ENCODE results near the gene EMILIN2. TPM values are rescaled to one million over a fixed set of nuclear protein-coding genes. Genes with fewer than 3 reads are reported as not detected.
"Not testable (repeated sequence)": the region's sequence is repeated elsewhere in the genome, so short reads cannot be mapped to it uniquely, and the experiment has no call there.

Gene EMILIN2
- total RNA-seq, 1 experiment from 2014 or later, result 16.4 TPM

DNA sequence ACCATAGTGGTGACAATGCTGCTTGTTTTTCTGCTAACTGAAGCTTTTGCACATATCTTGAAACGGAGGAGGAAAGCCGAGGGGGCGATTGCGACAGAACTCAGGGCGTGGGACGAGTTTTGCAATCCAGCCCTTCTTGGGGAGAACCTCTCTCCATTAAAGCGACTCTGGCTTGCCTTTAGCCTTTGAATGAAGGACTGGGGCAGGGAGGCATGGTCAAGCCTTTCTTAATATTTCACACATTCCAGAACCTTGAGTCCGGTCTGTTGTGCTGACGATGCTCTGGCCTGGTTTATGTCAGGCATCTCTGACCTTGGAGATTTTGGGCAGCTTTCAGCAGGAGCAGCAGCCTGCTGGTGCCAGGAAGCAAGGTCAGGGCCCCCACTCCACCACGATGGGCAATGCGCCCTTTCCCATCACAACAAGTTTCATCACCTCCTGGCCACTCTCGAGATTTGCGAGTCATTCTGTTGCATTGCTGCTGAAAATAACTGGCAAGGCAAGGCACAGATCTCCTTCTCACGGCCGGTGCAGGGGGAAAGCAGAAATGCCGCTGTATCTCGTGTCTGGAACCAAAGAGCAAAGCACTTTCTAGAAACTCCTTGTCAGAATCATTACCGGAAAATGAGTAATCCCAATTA is 10.8 kb downstream of the EMILIN2 start:
- in situ Hi-C loops (cut with HindIII; ENCODE audit: low pct_unique_long_range_greater_than_20kb, low sequenced_read_pairs), result no loop called here
- no peak for DNase-seq (ENCODE audit: low read depth, low spot score)

DNA sequence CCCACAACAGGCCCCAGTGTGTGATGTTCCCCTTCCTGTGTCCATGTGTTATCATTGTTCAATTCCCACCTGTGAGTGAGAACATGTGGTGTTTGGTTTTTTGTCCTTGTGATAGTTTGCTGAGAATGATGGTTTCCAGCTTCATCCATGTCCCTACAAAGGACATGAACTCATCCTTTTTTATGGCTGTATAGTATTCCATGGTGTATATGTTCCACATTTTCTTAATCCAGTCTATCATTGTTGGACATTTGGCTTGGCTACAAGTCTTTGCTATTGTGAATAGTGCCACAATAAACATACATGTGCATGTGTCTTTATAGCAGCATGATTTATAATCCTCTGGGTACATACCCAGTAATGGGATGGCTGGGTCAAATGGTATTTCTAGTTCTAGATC is 13.6 kb downstream of the EMILIN2 start:
- DNase-seq (ENCODE audit: low read depth, low spot score); in situ Hi-C loops (cut with HindIII; ENCODE audit: low pct_unique_long_range_greater_than_20kb, low sequenced_read_pairs): not testable (repeated sequence)

DNA sequence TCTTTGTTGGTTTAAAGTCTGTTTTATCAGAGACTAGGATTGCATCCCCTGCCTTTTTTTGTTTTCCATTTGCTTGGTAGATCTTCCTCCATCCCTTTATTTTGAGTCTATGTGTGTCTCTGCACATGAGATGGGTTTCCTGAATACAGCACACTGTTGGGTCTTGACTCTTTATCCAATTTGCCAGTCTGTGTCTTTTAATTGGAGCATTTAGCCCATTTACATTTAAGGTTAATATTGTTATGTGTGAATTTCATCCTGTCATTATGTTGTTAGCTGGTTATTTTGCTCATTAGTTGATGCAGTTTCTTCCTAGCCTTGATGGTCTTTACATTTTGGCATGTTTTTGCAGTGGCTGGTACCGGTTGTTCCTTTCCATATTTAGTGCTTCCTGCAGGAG is 17.2 kb downstream of the EMILIN2 start:
- DNase-seq (ENCODE audit: low read depth, low spot score); in situ Hi-C loops (cut with HindIII; ENCODE audit: low pct_unique_long_range_greater_than_20kb, low sequenced_read_pairs): not testable (repeated sequence)

DNA sequence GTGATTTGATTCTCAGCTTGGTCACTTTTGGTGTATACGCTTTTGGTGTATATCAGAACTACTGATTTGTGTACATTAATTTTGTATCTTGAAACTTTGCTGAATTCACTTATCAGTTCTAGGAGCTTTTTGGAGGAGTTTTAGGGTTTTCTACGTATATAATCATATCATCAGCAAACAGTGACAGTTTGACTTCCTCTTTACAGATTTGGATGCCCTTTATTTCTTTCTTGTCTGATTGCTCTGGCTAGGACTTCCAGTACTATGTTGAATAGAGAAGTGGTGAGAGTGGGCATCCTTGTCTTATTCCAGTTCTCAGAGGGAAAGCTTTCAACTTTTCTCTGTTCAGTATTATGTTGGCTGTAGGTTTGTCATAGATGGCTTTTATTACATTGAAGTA is 19.7 kb downstream of the EMILIN2 start:
- in situ Hi-C loops (cut with HindIII; ENCODE audit: low pct_unique_long_range_greater_than_20kb, low sequenced_read_pairs), result not testable (repeated sequence)

DNA sequence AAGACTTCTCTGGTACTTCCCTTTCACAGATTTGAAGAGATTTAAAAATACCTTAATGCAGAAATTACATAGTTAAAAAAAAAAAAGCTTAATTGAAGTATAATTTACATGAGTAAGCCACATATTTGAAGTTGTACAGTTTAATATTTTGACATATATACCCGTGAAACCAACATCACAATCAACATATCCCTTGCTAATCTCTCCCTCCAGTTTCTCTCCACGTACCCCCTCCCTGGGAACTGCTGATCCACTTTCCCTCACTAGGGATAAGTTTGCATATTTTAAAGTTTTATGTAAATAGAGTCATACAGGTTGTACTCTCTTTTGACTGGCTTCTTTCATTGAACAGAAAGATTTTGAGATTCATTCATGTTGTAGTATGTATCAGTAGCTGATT is 22.4 kb downstream of the EMILIN2 start:
- no peak for DNase-seq (ENCODE audit: low read depth, low spot score)
- in situ Hi-C loops (cut with HindIII; ENCODE audit: low pct_unique_long_range_greater_than_20kb, low sequenced_read_pairs), result no loop called here

More for the DNA sequence above, 19.7 kb downstream of the EMILIN2 start:
- DNase-seq (ENCODE audit: low read depth, low spot score), result not testable (repeated sequence)

DNA sequence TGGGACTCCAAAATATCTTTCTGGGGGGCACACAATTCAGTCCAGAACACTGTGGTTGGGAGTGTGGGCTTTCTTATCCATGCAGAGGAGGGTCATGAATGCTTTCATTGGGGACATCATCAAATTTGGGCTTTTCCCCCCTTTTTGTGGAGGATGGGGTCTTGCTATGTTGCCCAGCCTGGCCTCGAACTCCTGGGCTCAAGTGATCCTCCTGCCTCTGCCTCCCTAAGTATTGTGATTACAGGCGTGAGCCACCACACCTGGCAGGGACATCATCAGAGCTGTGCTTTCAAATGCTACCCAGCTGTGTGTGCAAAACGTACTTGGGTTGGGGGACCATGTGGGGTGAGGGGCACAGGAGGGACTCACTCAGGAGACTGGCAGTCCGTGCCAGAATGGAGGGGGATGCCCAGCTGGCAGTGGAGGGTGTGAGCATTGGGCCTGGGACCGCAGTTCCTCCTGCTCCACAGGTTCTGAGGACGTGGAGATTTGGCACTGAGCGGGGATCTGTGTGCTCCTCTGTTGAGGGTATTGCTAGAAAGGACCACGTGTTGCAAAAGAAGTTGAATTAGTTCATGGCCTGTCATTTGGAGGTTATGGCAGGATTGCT is 24.4 kb downstream of the EMILIN2 start:
- in situ Hi-C loops (cut with HindIII; ENCODE audit: low pct_unique_long_range_greater_than_20kb, low sequenced_read_pairs), result no loop called here
- no peak for DNase-seq (ENCODE audit: low read depth, low spot score)

DNA sequence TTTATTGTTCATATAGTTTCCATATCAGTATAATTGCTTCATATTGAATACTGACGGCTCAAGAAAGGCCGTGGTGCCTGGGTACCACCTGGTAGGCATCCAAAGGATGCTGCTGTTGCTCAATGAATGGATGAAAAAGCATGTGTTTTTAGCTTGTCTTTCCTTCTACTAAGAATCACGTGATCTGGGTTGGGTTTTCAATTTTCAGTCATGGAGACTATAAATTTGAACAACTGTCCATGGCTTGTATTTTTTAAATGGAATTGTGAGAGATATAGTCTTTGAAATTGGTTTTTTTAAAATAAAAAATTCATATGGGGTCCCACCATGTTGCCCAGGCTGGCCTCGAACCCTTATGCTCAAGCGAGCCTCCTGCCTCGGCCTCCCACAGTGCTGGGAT is 25.3 kb downstream of the EMILIN2 start:
- in situ Hi-C loops (cut with HindIII; ENCODE audit: low pct_unique_long_range_greater_than_20kb, low sequenced_read_pairs), result no loop called here
- no peak for DNase-seq (ENCODE audit: low read depth, low spot score)

DNA sequence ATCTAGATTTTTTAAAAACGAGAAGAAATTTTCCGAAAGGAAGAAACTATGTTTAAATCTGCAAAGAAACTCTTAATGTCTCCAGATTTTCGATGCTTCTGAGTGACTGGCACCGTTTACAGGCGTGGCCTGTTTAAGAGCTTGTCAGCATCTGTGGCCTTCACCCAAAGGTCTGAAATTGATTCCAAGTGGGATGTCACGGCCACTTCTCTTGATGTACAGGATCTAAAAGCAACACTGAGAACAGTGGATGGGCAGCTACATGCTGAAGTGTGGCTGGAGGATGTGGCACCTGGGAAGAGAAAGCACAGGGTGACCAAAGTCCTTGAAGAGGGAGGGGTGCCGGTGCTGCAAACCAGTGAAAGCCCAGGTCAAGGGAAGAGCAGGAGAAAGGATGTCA is 28.0 kb downstream of the EMILIN2 start:
- in situ Hi-C loops (cut with HindIII; ENCODE audit: low pct_unique_long_range_greater_than_20kb, low sequenced_read_pairs), result no loop called here
- DNase-seq (ENCODE audit: low read depth, low spot score), result no peak

DNA sequence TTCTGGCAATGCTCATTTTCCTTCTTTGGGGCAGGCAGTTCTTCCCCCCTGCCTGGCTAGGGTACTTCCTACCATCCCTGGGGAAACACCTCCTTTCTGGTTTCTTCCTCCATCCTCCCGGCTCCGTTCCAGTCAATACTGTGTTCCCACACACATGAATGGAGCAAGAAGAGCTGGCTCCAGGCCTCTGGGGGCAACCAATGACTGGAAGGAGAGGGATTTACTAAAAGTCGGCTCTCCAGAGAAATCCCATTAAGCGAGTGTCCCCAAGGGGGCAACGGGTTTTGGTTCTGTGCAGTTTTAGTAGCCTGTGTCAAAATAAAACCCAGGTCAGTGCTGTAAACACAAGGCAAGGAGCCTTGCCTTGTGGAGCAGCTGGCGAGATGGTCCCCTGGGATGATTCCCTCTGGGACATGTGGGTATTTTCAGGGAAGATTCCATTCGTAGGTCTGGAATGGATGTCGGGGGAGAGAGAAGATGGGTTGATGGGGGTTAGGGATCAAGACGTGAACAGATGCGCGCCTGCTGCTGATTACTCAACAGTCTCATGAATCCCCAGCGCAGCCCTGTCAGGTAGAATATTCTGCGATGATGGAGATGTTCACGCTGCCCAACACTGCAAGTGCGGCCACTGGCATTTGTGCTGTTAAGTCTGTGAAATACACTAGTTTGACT is 32.0 kb downstream of the EMILIN2 start:
- DNase-seq (ENCODE audit: low read depth, low spot score), result no peak
- in situ Hi-C loops (cut with HindIII; ENCODE audit: low pct_unique_long_range_greater_than_20kb, low sequenced_read_pairs), result no loop called here

DNA sequence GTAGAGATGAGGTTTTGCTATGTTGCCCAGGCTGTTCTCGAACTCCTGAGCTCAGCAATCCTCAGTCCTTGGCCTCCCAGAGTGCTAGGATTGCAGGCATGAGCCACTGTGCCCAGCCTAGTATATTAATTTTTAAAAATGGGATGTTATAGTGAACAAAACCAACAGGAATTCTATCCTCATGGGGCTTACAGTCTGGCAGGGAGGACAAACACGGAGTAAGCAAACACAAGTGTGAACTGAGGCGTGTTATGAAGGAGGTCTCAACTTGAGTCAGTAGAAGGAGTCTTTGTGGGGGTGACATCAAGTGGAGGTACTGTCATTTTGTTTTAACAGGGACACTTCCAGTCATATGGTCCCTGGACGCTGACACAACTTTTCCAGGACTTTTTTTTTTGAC is 33.1 kb downstream of the EMILIN2 start:
- in situ Hi-C loops (cut with HindIII; ENCODE audit: low pct_unique_long_range_greater_than_20kb, low sequenced_read_pairs), result no loop called here
- DNase-seq (ENCODE audit: low read depth, low spot score), result no peak

DNA sequence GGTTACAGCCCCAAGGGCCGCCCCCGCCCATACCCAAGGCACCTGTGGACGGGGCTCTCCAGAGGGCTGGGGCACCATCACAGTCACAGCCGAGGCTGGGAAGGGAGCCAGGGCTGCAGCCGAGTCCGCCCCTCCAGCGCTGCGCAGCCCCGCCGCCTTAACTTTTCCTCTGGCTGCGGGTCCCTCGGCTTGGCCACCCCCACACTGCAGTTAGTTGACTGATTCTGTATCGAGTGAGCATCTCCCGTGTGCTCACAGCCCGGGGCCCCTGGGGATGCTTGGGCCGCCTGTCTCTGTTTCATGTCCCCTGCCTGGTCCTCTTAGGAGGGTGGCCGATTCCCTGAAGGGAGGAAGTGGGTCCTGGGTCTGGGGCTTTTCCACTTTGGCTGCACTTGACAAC is 33.7 kb downstream of the EMILIN2 start:
- DNase-seq (ENCODE audit: low read depth, low spot score), result no peak
- in situ Hi-C loops (cut with HindIII; ENCODE audit: low pct_unique_long_range_greater_than_20kb, low sequenced_read_pairs), result no loop called here

DNA sequence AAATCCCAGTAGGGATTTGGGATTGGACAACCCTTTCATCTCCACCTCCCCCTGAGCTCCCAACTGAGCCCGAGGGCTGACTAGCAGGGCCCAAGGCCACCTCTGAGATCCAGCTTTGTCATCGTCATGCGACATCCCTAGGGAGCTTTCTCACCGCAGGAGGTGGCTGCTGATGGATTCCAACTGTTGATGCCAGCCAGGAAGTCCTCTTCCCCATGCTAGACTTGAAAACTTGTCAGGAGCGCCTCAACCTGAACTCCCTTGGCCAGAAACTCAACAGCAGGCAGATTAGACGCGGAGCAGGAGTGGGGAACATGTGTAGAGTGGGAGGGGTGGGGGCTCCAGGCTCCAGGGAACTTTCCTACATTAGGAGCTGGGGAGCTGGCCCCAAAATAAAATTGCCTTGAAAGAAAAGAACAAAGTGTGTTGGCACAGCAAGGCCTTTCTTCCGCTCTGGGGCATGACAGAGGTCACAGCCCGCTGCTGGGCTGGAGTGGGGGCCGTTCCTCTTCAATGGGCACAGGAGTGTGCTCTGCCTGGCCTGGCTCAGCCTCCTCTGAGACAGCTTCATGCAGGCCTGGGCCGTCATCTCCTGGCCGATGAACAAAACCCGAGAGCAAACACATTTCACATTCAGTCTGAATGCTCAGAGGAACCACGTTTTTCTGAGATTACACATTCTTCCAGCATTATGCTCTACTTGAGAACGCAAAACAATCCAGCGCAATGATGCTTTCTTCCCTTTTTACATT is 34.5 kb downstream of the EMILIN2 start:
- no peak for DNase-seq (ENCODE audit: low read depth, low spot score)
- in situ Hi-C loops (cut with HindIII; ENCODE audit: low pct_unique_long_range_greater_than_20kb, low sequenced_read_pairs), result no loop called here

DNA sequence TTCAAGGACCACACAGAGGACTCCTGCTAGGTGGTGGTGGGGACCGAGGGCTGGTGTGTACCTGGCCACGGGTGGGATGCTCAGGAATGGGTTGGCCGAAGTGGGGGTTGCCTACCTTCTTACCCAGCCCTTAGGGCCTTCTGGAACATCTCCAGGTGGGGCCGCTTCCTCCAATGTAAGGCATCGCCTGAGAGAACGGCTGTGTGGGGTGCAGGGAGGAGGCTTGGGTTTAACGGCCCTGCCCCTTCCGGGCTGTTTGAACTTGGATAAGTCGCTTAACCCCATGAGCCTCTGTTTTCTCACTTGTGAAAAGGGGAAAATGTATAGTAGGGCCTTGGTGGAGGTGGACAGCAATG is 35.0 kb downstream of the EMILIN2 start:
- DNase-seq (ENCODE audit: low read depth, low spot score), result no peak
- in situ Hi-C loops (cut with HindIII; ENCODE audit: low pct_unique_long_range_greater_than_20kb, low sequenced_read_pairs), result no loop called here

DNA sequence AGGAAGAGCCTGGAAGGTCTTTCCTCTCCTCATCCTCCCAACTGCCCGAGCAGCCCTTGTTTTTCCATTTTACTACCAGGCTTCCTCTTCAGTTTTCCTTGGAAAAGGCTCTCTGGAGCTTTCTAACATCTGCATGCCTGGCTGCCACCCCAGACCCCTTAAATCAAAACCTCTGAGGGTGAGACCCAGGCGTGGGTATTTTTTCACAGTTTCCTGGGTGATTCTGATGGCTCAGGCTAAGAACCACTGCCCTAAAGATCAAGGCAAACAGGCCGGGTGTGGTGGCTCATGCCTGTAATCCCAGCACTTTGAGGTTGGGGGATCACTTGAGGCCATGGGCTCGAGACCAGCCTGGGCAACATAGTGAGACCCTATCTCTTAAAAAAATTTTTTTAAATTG is 35.4 kb downstream of the EMILIN2 start:
- in situ Hi-C loops (cut with HindIII; ENCODE audit: low pct_unique_long_range_greater_than_20kb, low sequenced_read_pairs), result no loop called here
- no peak for DNase-seq (ENCODE audit: low read depth, low spot score)

DNA sequence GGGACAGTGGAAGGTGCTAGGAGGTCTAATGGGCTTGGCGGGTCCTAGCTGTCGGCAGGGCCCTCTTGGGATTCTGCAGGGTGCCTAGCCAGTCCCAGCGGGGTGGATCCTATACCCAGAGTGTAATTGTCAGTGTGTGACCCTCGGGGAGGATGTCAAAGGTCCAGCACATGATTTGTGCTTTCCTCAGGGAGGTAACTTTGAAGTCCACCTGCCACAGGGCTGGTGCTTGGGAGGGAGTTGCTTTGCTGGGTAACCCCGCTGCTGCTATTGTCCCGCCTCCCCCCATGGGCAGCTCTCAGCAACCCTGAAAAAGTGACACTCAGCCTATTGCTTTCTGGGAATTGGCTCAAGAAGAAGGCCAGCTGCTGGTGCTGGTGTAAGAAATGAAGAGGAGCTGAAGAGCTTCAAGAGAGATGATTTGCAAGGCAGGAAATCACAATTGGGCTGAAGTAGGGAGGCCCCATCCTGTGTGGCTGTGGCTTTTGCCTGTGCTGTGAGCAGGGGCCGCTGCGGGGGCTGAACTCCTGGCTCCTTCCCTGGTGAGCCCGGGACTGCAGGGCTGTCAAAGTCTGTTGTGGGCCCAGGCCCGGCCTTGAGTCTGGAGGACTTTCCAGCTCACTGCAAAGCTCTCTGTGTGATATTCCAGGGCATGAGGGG is 36.4 kb downstream of the EMILIN2 start:
- in situ Hi-C loops (cut with HindIII; ENCODE audit: low pct_unique_long_range_greater_than_20kb, low sequenced_read_pairs), result no loop called here
- no peak for DNase-seq (ENCODE audit: low read depth, low spot score)

DNA sequence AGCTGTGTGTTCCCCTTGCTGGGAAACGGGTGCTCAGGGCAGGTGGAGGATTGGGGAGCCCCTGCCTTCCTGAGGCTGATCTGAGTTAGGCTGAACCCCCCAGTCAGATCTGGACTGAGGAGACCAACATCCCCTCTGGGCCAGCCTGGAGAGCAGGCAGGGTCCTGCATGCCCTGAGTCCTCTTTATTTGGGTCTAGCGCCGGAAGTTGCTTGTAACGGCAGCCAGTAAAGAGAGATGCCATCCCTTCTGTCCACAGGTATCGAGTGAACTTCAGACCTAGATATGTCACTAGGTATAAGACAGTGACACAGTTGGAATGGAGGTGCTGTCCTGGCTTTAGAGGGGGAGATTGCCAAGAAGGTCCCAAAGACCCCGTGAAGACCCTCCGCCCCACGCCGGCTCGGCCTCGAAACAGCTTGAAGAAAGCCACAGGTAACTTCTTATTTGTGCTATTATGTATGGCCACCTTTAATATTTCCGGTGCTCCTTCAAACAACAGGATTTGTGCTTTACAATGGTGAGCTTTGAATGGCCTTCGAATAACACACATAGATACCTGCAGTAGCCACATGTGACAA is 38.0 kb downstream of the EMILIN2 start:
- in situ Hi-C loops (cut with HindIII; ENCODE audit: low pct_unique_long_range_greater_than_20kb, low sequenced_read_pairs), result no loop called here
- DNase-seq (ENCODE audit: low read depth, low spot score), result no peak

DNA sequence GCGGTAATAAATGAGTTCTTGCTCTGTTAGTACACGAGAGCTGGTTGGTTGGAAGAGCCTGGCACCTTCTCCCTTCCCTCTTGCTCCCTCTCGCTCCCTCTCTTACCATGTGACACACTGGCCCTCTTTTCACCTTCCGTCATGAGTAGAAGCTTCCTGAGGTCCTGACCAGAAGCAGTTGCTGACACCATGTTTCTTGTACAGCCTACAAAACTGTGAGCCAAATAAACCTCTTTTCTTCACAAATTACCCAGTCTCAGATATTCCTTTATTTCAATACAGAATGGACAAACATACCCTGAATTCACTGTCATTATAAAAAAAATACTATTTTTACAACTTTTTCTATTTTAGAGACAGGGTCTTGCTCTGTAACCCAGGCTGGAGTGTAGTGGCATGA is 40.7 kb downstream of the EMILIN2 start:
- DNase-seq (ENCODE audit: low read depth, low spot score), result no peak
- in situ Hi-C loops (cut with HindIII; ENCODE audit: low pct_unique_long_range_greater_than_20kb, low sequenced_read_pairs), result no loop called here

DNA sequence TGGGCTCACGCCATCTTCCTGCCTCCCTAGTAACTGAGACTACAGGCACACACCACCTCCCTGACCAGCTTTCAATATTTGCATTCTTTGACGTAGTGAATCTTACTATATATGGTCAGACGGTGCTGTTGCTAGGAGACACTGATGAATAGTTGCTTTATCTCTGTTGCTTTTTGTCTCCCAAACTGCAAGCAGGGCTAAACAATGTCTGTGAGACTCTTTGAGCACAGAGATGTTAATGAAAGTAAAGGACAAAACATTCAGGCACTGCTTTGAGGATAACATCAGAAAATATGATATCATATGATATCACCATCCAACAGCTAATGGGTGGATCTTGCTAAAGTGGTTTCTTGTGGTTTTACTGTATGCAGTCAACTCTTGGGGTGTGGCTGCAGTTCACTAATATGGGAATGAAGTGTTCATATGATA is 43.0 kb downstream of the EMILIN2 start:
- peak; percentile 51 for DNase-seq (ENCODE audit: low read depth, low spot score)
- in situ Hi-C loops (cut with HindIII; ENCODE audit: low pct_unique_long_range_greater_than_20kb, low sequenced_read_pairs), result no loop called here
